GM12878 (cell line): ENCODE data around the gene PGGT1B. TPM values are rescaled to one million over a fixed set of nuclear protein-coding genes. Genes with fewer than 3 reads are reported as not detected.

Experiments
- ATAC-seq: fragments of 200-7000 bp; cut with Tn5 transposase; 3 replicates; pipeline ENCODE4 v1.9.1; 2020; ENCODE audit warnings: mild to moderate bottlenecking, moderate library complexity
- BruUV-seq: library from RNA; stranded (reverse); fragments of 400-500 nt; replicated peaks from 2 replicates; lab custom pipeline; 2021; lab: Mats Ljungman, UMichigan
- CTCF ChIA-PET: fragments of 300-600 bp; sonication (Branson Sonifier 250); formaldehyde crosslinking; extraction: SDS; loops from one replicate; lab custom pipeline; 2021; ENCODE audit warnings: inconsistent platforms; lab: Yijun Ruan, JAX
- POLR2A ChIA-PET: fragments of 350-600 bp; formaldehyde crosslinking; extraction: SDS; loops from one replicate; lab custom pipeline; 2021; ENCODE audit warnings: inconsistent platforms; lab: Charles Lee
- RAD21 ChIA-PET: fragments of 300-600 bp; sonication (Branson Sonifier 250); formaldehyde crosslinking; loops from one replicate; lab custom pipeline; 2023; ENCODE audit warnings: antibody characterized with exemption; ENCODE audit not compliant: unreplicated experiment; lab: Charles Lee
- SMC1A ChIA-PET: fragments of 300-600 bp; sonication (Branson Sonifier 250); formaldehyde crosslinking; loops from one replicate; lab custom pipeline; 2023; ENCODE audit not compliant: unreplicated experiment, uncharacterized antibody; lab: Charles Lee
- DNase-seq: peaks from one replicate; pipeline ENCODE4 v3.0.0-alpha.2; 2011; ENCODE audit warnings: low read depth, low spot score
- FAIRE-seq: peaks from 3 replicates; lab custom pipeline; 2011; peaks lifted over from hg19 to GRCh38; lab: Jason Lieb, UNC
- H2AFZ ChIP-seq: 2 replicates; pipeline ENCODE4 v1.6.0; 2011; ENCODE audit warnings: low read depth, low read length, control low read depth; ENCODE audit not compliant: control insufficient read depth
- H3K27ac ChIP-seq: 2 replicates; pipeline ENCODE4 v1.5.1; 2011; ENCODE audit warnings: control low read depth; ENCODE audit not compliant: control insufficient read depth, insufficient read depth
- H3K27me3 ChIP-seq, 2 experiments: replicated peaks in 1 of 2; 2 replicates each; pipeline versions ENCODE4 v1.6.0 to v1.6.1; 2011; ENCODE audit warnings: low read length in 1 of 2; ENCODE audit not compliant: control insufficient read depth in 2 of 2, insufficient read depth in 2 of 2
- H3K36me3 ChIP-seq, 2 experiments: 2 replicates each; pipeline ENCODE4 v1.5.1; 2011; ENCODE audit warnings: low read length in 1 of 2; ENCODE audit not compliant: control insufficient read depth in 2 of 2, insufficient read depth in 2 of 2
- H3K4me1 ChIP-seq: 2 replicates; pipeline ENCODE4 v1.6.1; 2011; ENCODE audit warnings: mild to moderate bottlenecking, low read length, moderate library complexity, mixed read lengths; ENCODE audit not compliant: control insufficient read depth, insufficient read depth
- H3K4me2 ChIP-seq: 2 replicates; pipeline ENCODE4 v1.6.0; 2011; ENCODE audit warnings: control low read depth; ENCODE audit not compliant: control insufficient read depth, insufficient read depth
- H3K4me3 ChIP-seq: fragments of 200-600 bp; sonication (generic); 2 replicates; pipeline ENCODE4 v1.5.1; 2016
- H3K79me2 ChIP-seq: 2 replicates; pipeline ENCODE4 v1.6.0; 2011; ENCODE audit warnings: low read length; ENCODE audit not compliant: control insufficient read depth, insufficient read depth
- H3K9ac ChIP-seq: 2 replicates; pipeline ENCODE4 v1.8.0; 2011; ENCODE audit warnings: low read length, control low read depth, mixed read lengths; ENCODE audit not compliant: control insufficient read depth, insufficient read depth
- H3K9me3 ChIP-seq: replicated peaks from 3 replicates; pipeline ENCODE4 v1.5.1; 2011; ENCODE audit warnings: mild to moderate bottlenecking, low read length; ENCODE audit not compliant: control insufficient read depth, insufficient read depth
- H4K20me1 ChIP-seq: 2 replicates; pipeline ENCODE4 v1.6.0; 2011; ENCODE audit not compliant: control insufficient read depth, insufficient read depth
- E2F8 ChIP-seq: fragments of 450-650 bp; IDR thresholded peaks from 2 replicates; pipeline ENCODE4 v1.6.1; 2018; ENCODE audit warnings: mild to moderate bottlenecking, low read depth, moderate library complexity; ENCODE audit not compliant: partially characterized antibody
- FOS ChIP-seq: IDR thresholded peaks from 3 replicates; pipeline ENCODE4 v1.6.1; 2011; ENCODE audit warnings: borderline replicate concordance; ENCODE audit not compliant: insufficient read length; ENCODE audit errors: extremely low read depth
- IKZF1 ChIP-seq: fragments of 450-650 bp; conservative IDR thresholded peaks from 2 replicates; pipeline ENCODE4 v1.6.1; 2017; ENCODE audit warnings: antibody characterized with exemption, mild to moderate bottlenecking
- IRF3 ChIP-seq: fragments of 450-650 bp; IDR thresholded peaks from 2 replicates; pipeline ENCODE4 v1.6.1; 2014; ENCODE audit warnings: mild to moderate bottlenecking
- NFIC ChIP-seq: IDR thresholded peaks from 2 replicates; pipeline ENCODE4 v1.6.1; 2012; ENCODE audit warnings: low read depth, mild to moderate bottlenecking, inconsistent platforms, low read length, moderate library complexity
- NR2F1 ChIP-seq: fragments of 450-650 bp; conservative IDR thresholded peaks from 2 replicates; pipeline ENCODE4 v1.6.1; 2017; ENCODE audit warnings: mild to moderate bottlenecking
- TAF1 ChIP-seq: IDR thresholded peaks from 2 replicates; pipeline ENCODE4 v1.6.1; 2011; ENCODE audit warnings: mild to moderate bottlenecking, low read depth, low read length, borderline replicate concordance
- WGBS: methylation state at CpG from one replicate; pipeline ENCODE4 v1.1.6; 2016; ENCODE audit warnings: low lambda C conversion rate; ENCODE audit not compliant: insufficient replicate concordance, insufficient coverage; ENCODE audit errors: missing lambda C conversion rate; 5-methylcytosine and 5-hydroxymethylcytosine counted together
- in situ Hi-C: fragments of 300-500 bp; cut with MboI; formaldehyde crosslinking; loops from 9 replicates; pipeline ENCODE4 v1.14.3; 2018; ENCODE audit warnings: mixed read lengths
- intact Hi-C: fragments of 100-400 bp; cut with micrococcal nuclease; formaldehyde crosslinking; loops from one replicate; pipeline ENCODE4 v1.14.2; 2022; ENCODE audit not compliant: unreplicated experiment
- polyA plus RNA-seq, 11 experiments: library from polyadenylated mRNA; depleted of rRNA in 4 of 11; unstranded in 6 of 11; stranded (reverse) in 5 of 11; fragments of >200 nt; fragmentation: Nextera tagmentation in 4 of 11; fragmentation: Illumina TruSeq in 1 of 11; extraction: Ambion mirVana in 4 of 11; extraction: Trizol in 1 of 11; gene quantifications; 1 replicate in 1 of 11; 2 replicates in 10 of 11; pipeline versions ENCODE4 v1.2.1 to v1.2.3, GENCODE V29; 2011 to 2016; ENCODE audit warnings: inconsistent platforms in 2 of 11, missing spikeins in 2 of 11, low read depth in 1 of 11
- total RNA-seq, 4 experiments: library from RNA; depleted of rRNA in 3 of 4; stranded (reverse); fragments of >200 nt in 3 of 4; fragmentation: Illumina TruSeq in 1 of 4; extraction: Trizol in 1 of 4; gene quantifications; 2 replicates each; pipeline versions ENCODE4 v1.2.1 to v1.2.3, GENCODE V29; 2013 to 2021

The PGGT1B gene
- total and polyA plus RNA-seq, 10 of the 15 experiments (the other 5 are each of a cell fraction or from before 2014, with no cell fraction given) = 5.0 to 38.4 (median 13.9) TPM

GRCh38 chr5:115184770-115185169 is 77.9 kb downstream of the PGGT1B start:
- in situ Hi-C loops = no loop called here
- Histone ChIP-seq H4K20me1 (no peaks in the 10 kb centered on the region), H3K4me2 (no peak overlapping the region), H3K36me3 (no peaks in the 10 kb centered on the region), H3K4me3 (no peak overlapping the region), H3K9me3 (no peaks in the 10 kb centered on the region), H3K4me1 (no peaks in the 10 kb centered on the region), H3K27me3 (peaks cover 6 to 16% of the 10 kb centered on the region in 2 experiments), H3K9ac (no peak overlapping the region), H2AFZ (no peak overlapping the region), H3K27ac (no peak overlapping the region), H3K79me2 (no peaks in the 10 kb centered on the region)
- ATAC-seq = no peak
- TF ChIP-seq TAF1 = no peak
- TF ChIP-seq NR2F1 = no peak
- TF ChIP-seq IRF3 = no peak
- no peak for TF ChIP-seq IKZF1
- no peak for TF ChIP-seq NFIC
- no peak for TF ChIP-seq E2F8
- TF ChIP-seq FOS = no peak
- WGBS = 0% methylated on average over 2 of the region's 2 CpGs
- ChIA-PET SMC1A (no interaction called here), CTCF (interaction anchor here (1.0 kb wide), 1 partner anchor 87 kb away, joined by 3 read pairs; no protein-coding TSS in a partner anchor), RAD21 (no interaction called here), POLR2A (no interaction called here)
- intact Hi-C loops = no loop called here
- peak; percentile 62 for FAIRE-seq
- DNase-seq = no peak
- BruUV-seq = no TSS peak
